T-helper 1 cell treated with Interleukin-12 subunit alpha and Interleukin-12 subunit beta and Interleukin-4 antibody, amounts not matched to agents 30 ng/mL and 1 ng/mL, for 36 hours (primary cell): ENCODE measurements around the gene FANCE. TPM values are rescaled to one million over a fixed set of nuclear protein-coding genes. Genes with fewer than 3 reads are reported as not detected.

Experiments used
- total RNA-seq: library from RNA; stranded (reverse); gene quantifications from 2 replicates; pipeline ENCODE4 v1.2.3, GENCODE V29; 2022

FANCE gene
- total RNA-seq, 1 donor from 2014 or later = 13.0 TPM

Other genes starting within 250 kb of the FANCE start
- gene SCUBE3, start 238.4 kb upstream of the FANCE start, total RNA-seq = not detected in 2 replicates
- gene ZNF76, start 192.6 kb upstream of the FANCE start, total RNA-seq = 37.3 and 38.7 TPM in 2 replicates
- gene DEF6, start 154.5 kb upstream of the FANCE start, total RNA-seq = 220 and 225 TPM in 2 replicates
- 20.9 and 21.9 TPM in 2 replicates for gene PPARD, start 109.8 kb upstream of the FANCE start, total RNA-seq
- gene RPL10A, start 16.1 kb downstream of the FANCE start, total RNA-seq = 1,175 and 1,189 TPM in 2 replicates
- gene TEAD3, start 44.7 kb downstream of the FANCE start, total RNA-seq = 0.17 and 0.29 TPM in 2 replicates
- not detected in 2 replicates for gene TULP1, start 60.6 kb downstream of the FANCE start, total RNA-seq
- gene FKBP5, start 236.6 kb downstream of the FANCE start, total RNA-seq = 64.0 and 64.4 TPM in 2 replicates